ENCODE results near the gene CELA2B.
A peak's percentile ranks its signal among the peaks of the same experiment; 100 is the strongest.

Gene CELA2B

DNA sequence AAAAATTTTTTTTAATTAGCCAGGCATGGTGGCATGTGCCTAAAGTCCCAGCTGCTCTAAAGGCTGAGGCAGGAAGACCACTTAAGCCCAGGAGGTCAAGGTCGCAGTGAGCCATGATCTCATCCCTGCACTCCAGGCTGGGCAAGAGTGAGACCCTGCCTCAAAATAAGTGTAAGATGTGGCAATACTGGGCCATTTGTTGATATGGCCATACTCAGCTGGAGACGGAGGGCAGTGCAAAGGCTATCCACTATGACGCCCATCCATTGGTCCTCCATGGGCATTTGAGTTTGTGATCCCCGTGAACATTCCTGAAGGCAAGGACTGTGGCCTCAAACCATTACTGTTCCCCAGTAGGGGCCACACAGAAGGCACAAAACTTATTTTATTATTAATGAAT, 46.6 kb downstream of the CELA2B start:
- H3K4me3 ChIP-seq (ENCODE audit: low read depth, low read length) = no peak overlapping the region
- TF ChIP-seq, protein P1, sequence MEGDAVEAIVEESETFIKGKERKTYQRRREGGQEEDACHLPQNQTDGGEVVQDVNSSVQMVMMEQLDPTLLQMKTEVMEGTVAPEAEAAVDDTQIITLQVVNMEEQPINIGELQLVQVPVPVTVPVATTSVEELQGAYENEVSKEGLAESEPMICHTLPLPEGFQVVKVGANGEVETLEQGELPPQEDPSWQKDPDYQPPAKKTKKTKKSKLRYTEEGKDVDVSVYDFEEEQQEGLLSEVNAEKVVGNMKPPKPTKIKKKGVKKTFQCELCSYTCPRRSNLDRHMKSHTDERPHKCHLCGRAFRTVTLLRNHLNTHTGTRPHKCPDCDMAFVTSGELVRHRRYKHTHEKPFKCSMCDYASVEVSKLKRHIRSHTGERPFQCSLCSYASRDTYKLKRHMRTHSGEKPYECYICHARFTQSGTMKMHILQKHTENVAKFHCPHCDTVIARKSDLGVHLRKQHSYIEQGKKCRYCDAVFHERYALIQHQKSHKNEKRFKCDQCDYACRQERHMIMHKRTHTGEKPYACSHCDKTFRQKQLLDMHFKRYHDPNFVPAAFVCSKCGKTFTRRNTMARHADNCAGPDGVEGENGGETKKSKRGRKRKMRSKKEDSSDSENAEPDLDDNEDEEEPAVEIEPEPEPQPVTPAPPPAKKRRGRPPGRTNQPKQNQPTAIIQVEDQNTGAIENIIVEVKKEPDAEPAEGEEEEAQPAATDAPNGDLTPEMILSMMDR (IDR thresholded peaks at IDR 0.05; ENCODE audit: low read depth, low read length, missing control alignments) = no peak
- in situ Hi-C loops (cut with HindIII; ENCODE audit: low sequenced_read_pairs) = no loop called here
- no peak for DNase-seq (ENCODE audit: low read depth)

DNA sequence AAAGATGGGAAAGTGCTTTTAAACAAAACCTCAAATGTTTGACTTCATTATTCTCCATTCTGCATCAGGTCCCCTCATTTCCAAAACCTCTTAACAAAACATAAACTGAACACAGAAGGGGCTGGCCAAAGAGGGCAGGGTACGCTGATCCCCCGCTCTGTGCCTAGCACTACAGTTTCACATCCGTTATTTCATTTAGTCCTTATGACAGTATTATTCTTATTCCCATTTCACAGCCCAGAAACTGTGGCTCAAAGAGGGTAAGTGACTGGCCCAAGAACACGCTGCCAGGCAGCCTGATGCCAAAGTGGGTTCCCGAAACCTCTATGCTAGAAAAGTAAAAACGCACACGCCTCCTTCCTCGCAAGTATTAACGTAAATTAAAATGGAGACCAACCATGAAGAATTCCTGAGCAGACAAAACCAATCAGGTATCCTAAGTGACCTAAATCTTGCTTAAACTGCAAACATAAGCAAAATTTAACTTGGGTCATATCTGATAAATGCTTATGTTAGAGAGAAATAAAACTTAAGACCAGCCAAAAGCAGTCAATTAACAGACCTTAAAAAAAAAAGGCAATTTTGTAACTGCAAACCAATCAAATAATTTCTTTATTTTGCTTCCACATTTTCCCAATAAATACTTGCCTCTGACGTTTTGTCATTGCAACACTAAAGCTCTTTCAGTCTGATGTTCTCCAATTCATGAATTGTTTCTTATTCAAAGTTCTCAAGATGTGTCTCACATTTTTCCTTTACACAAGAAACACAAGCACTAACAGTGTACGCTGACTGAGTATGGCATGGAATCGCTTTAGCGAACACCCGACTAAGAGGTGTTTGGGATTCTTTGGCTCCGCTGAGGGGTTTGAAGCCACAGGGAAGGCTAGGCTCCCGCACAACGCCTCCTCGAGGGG, 47.5 kb downstream of the CELA2B start:
- TF ChIP-seq, protein P1 (IDR thresholded peaks at IDR 0.05; ENCODE audit: low read depth, low read length, missing control alignments) = no peak
- peak; percentile 27 for DNase-seq (ENCODE audit: low read depth)
- in situ Hi-C loops (cut with HindIII; ENCODE audit: low sequenced_read_pairs) = no loop called here
- peak overlapping the region; percentile 58 for H3K4me3 ChIP-seq (ENCODE audit: low read depth, low read length)

DNA sequence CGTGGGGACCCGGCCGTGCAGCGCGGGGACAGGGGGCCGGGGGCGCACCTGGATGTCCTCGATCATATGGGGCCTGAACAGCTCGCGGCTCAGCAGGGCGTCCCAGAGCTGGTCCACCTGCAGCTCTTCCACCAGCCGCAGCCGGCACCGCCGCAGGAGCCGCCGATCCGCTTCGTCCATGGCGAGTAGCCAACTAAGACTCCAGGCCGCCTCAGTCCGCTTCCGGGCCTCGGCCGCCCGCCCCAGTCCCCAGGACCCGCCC, 48.0 kb downstream of the CELA2B start, which contains the start of gene CASP9:
TSS of gene CASP9 (minus strand) at position 195 of the 262 bp plus-strand sequence. CDS start at position 180, 15 bp downstream.
- H3K4me3 ChIP-seq (ENCODE audit: low read depth, low read length) = peak within 1 kb of the TSS; percentile 88
- no peak for DNase-seq (ENCODE audit: low read depth)
- TF ChIP-seq, protein P1 (IDR thresholded peaks at IDR 0.05; ENCODE audit: low read depth, low read length, missing control alignments) = no peak
- in situ Hi-C loops (cut with HindIII; ENCODE audit: low sequenced_read_pairs) = no loop called here

DNA sequence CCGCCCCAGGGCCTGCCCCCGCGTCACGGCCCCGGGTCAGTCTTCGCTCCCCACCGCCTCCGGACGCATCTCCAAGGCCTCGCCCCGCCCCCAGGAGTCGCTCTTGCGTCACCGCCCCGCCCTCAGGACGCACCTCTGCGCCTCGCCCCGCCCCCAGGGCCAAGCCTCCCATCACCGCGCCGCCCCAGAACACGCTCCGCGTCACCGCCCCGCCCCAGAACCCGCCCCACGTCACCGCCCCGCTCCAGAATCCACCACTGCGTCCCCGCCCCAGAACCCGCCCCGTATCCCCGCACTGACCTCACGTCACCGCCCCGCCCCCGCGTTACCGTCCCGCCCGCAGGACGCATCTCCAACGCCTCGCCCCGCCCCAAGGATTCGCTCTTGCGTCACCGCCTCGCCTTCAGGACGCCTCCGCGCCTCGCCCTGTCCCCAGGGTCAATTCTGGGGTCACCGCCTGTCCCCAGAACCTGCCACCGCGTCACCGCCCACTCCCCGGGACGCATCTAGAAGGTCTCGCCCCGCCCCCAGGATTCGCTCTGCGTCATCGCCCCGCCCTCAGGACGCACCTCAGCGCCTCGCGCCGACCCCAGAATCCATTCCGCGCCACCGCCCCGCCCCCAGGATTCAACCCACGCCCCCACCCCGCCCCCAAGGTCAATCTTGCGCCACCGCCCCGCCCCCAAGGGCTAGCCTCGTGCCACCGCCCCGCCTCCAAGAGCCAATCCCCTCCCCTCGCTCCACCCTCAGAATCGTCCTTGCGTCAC, 48.6 kb downstream of the CELA2B start:
- in situ Hi-C loops (cut with HindIII; ENCODE audit: low sequenced_read_pairs) = no loop called here
- H3K4me3 ChIP-seq (ENCODE audit: low read depth, low read length) = peak overlapping the region; percentile 88

DNA sequence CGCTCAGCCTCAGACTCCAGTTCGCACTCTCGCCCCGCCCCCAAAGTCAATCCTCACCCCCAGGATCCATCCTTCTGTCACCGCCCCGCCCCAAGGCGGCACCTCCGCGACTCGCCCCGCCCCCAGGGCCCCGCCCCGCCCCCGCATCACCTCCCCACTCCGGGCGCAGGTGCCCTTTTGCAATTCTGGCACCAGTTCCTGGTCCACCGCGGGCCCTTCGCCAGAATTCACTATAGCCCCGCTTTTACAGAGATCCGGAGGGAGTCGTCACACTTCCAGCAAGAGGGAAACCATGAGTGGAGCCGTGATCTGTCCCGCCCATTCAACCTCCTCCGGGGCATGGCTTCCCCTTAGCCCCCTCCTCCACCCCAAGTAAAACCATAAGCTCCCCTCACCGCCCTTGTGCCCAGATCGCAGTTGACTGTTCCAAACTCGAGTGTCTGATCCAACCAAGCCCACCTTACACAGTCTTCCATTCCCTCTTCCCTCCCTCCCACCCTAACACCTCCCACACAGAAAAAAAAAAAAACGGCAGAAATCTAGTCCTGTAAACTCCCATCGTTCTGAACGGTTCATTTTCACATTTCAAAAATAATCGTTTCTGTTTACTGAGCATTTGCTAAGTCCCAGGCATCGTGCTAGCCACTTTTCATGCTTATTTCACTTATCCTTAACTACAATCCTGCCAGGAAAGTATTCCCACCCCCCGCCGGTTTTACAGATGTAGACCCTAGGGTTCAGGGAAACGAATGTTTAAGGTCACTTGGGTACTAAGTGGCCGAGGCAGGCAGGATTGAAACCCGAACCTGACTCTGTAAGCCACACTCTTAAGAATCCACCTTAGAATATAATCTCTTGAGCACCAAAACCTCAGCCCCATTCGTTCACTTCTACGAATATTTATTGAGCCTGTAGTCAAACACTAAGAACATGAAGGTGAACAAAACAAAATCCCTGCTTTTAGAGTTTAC, 49.4 kb downstream of the CELA2B start:
- peak; percentile 97 for DNase-seq (ENCODE audit: low read depth)
- TF ChIP-seq, protein P1 (IDR thresholded peaks at IDR 0.05; ENCODE audit: low read depth, low read length, missing control alignments) = no peak
- in situ Hi-C loops (cut with HindIII; ENCODE audit: low sequenced_read_pairs) = no loop called here
- peak overlapping the region; percentile 88 for H3K4me3 ChIP-seq (ENCODE audit: low read depth, low read length)

More for the DNA sequence above, 48.6 kb downstream of the CELA2B start:
- DNase-seq (ENCODE audit: low read depth) = peak; percentile 91
- TF ChIP-seq, protein P1 (IDR thresholded peaks at IDR 0.05; ENCODE audit: low read depth, low read length, missing control alignments) = no peak

All from astrocyte of the cerebellum (primary cell).